GM23248 (cell line): Measurements from ENCODE around the gene PWP2.

Source experiments
- EZH2 ChIP-seq: fragments of 200-600 bp; sonication (generic); IDR thresholded peaks from 2 replicates; pipeline ENCODE4 v1.6.1; 2018; ENCODE audit warnings: antibody characterized with exemption, mild to moderate bottlenecking; ENCODE audit not compliant: insufficient read depth, poor library complexity, severe bottlenecking
- EZH2phosphoT487 ChIP-seq: fragments of 200-600 bp; sonication (generic); IDR thresholded peaks from 2 replicates; pipeline ENCODE4 v1.6.1; 2018; ENCODE audit warnings: antibody characterized with exemption, moderate library complexity, mild to moderate bottlenecking, low read depth; ENCODE audit not compliant: insufficient read depth

GRCh38 chr21:44082648-44083440 lies 24.4 kb upstream of the PWP2 start:
- TF ChIP-seq EZH2 (no peak), EZH2phosphoT487 (no peak)
